ENCODE data around the gene SORCS2.

DNA sequence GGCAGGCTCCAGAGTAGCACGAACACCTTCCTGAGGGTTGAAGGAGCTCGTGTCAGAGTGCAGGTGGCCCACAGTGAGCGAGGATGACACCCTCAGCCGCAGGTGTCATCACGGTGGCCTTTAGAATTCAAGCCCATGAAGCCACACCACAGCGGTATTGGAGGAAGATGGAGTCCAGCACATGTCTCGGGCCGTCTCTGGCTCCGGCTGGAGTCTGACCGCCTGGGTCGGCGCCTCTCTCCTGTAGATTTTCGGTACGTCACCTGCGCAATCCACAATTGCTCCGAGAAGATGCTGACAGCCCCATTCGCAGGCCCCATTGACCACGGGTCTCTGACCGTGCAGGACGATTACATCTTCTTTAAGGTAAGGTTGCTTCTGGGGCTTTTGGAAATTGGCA, 471.8 kb downstream of the SORCS2 start:
- TF ChIP-seq RCOR1 (IDR thresholded peaks at IDR 0.05; ENCODE audit: insufficient replicate concordance, low read length), result no peak
- TF ChIP-seq, protein P1, sequence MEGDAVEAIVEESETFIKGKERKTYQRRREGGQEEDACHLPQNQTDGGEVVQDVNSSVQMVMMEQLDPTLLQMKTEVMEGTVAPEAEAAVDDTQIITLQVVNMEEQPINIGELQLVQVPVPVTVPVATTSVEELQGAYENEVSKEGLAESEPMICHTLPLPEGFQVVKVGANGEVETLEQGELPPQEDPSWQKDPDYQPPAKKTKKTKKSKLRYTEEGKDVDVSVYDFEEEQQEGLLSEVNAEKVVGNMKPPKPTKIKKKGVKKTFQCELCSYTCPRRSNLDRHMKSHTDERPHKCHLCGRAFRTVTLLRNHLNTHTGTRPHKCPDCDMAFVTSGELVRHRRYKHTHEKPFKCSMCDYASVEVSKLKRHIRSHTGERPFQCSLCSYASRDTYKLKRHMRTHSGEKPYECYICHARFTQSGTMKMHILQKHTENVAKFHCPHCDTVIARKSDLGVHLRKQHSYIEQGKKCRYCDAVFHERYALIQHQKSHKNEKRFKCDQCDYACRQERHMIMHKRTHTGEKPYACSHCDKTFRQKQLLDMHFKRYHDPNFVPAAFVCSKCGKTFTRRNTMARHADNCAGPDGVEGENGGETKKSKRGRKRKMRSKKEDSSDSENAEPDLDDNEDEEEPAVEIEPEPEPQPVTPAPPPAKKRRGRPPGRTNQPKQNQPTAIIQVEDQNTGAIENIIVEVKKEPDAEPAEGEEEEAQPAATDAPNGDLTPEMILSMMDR (conservative IDR thresholded peaks at IDR 0.05; ENCODE audit: low read depth, low read length), result no peak
- no peak for TF ChIP-seq MXI1 (IDR thresholded peaks at IDR 0.05; ENCODE audit: borderline replicate concordance, low read depth, low read length)
- no peak for TF ChIP-seq FOS (IDR thresholded peaks at IDR 0.05; ENCODE audit: low read depth, low read length)
- no peak for TF ChIP-seq POLR2A (IDR thresholded peaks at IDR 0.05; ENCODE audit: low read depth, low read length)
- no peak for TF ChIP-seq RAD21 (IDR thresholded peaks at IDR 0.05; ENCODE audit: low read length)
- TF ChIP-seq MAFK (IDR thresholded peaks at IDR 0.05; ENCODE audit: low read depth, low read length), result no peak
- TF ChIP-seq USF2 (IDR thresholded peaks at IDR 0.05; ENCODE audit: low read depth, low read length), result no peak
- no peak for TF ChIP-seq SMC3 (IDR thresholded peaks at IDR 0.05; ENCODE audit: low read depth, low read length)
